Esophagus (tissue), 2 donors: ENCODE measurements around the gene SKIDA1. TPM values are rescaled to one million over a fixed set of nuclear protein-coding genes. Genes with fewer than 3 reads are reported as not detected.

Experiments
- H3K27ac ChIP-seq, 2 donors: one replicate each; pipeline ENCODE4 v1.5.1; 2013; ENCODE audit warnings: low read depth in 2 of 2, mild to moderate bottlenecking in 2 of 2, inconsistent platforms in 1 of 2, low read length in 1 of 2, moderate library complexity in 1 of 2
- H3K27me3 ChIP-seq, 2 donors: one replicate each; pipeline ENCODE4 v1.6.1; 2013; ENCODE audit warnings: low read length in 2 of 2, control low read depth in 1 of 2, mild to moderate bottlenecking in 1 of 2; ENCODE audit not compliant: insufficient read depth in 2 of 2, control insufficient read depth in 1 of 2
- H3K36me3 ChIP-seq, 2 donors: one replicate each; pipeline ENCODE4 v1.6.1; 2013; ENCODE audit warnings: low read length in 1 of 2; ENCODE audit not compliant: control insufficient read depth in 2 of 2, insufficient read depth in 2 of 2
- H3K4me1 ChIP-seq, 2 donors: one replicate each; pipeline ENCODE4 v1.6.1; 2013; ENCODE audit warnings: low read length in 1 of 2; ENCODE audit not compliant: control insufficient read depth in 2 of 2, insufficient read depth in 2 of 2
- H3K4me3 ChIP-seq, 2 donors: one replicate each; pipeline ENCODE4 v1.5.1; 2013; ENCODE audit warnings: low read length in 2 of 2, mild to moderate bottlenecking in 2 of 2, low read depth in 1 of 2, moderate library complexity in 1 of 2
- H3K9me3 ChIP-seq, 2 donors: one replicate each; pipeline ENCODE4 v1.6.1; 2013; ENCODE audit warnings: mild to moderate bottlenecking in 2 of 2, low read depth in 1 of 2, low read length in 1 of 2, moderate library complexity in 1 of 2; ENCODE audit not compliant: control insufficient read depth in 2 of 2, insufficient read depth in 1 of 2
- WGBS, 2 donors: extraction: QIAGEN DNeasy Blood & Tissue Kit; methylation state at CpG; one replicate each; pipeline ENCODE4 v1.1.7; 2013; 5-methylcytosine and 5-hydroxymethylcytosine counted together
- polyA plus RNA-seq, 2 donors: library from polyadenylated mRNA; stranded (reverse); fragments of 200-250 nt; gene quantifications; one replicate each; pipeline ENCODE4 v1.2.3, GENCODE V29; 2013
- donor health status: healthy with polysubstance abuse.
- donor health status: Bipolar disorder and iron deficiency.

SKIDA1 gene
- polyA plus RNA-seq, 2 donors: 0.19 to 0.22 TPM

- WGBS, 2 donors: 79 to 81% methylated on average over 1 of the region's 1 CpG
- H3K27me3 ChIP-seq: no peaks in the 10 kb centered on the region
- no peaks in the 10 kb centered on the region for H3K36me3 ChIP-seq
- H3K4me3 ChIP-seq: no peak overlapping the region
- H3K27ac ChIP-seq: no peak overlapping the region
- H3K9me3 ChIP-seq: no peaks in the 10 kb centered on the region
- no peaks in the 10 kb centered on the region for H3K4me1 ChIP-seq
These were observed 4.7 kb upstream of the SKIDA1 start for GRCh38 chr10:21530168-21530567.

- no peaks in the 10 kb centered on the region for H3K4me1 ChIP-seq
- WGBS, 2 donors: 52 to 58% methylated on average over 9 of the region's 9 CpGs
- no peaks in the 10 kb centered on the region for H3K27me3 ChIP-seq
- peak overlapping the region in 1 of 2 donors; percentile 47 for H3K27ac ChIP-seq
- no peaks in the 10 kb centered on the region for H3K9me3 ChIP-seq
- no peaks in the 10 kb centered on the region for H3K36me3 ChIP-seq
- peak overlapping the region in 1 of 2 donors; percentile 21 for H3K4me3 ChIP-seq
These were observed 3.8 kb upstream of the SKIDA1 start for GRCh38 chr10:21529032-21529910.

GRCh38 chr10:21528236-21529031, 3.0 kb upstream of the SKIDA1 start:
- Histone ChIP-seq H3K9me3 (no peaks in the 10 kb centered on the region), H3K4me3 (peak overlapping the region in 1 of 2 donors; percentile 85), H3K27ac (peak overlapping the region in 1 of 2 donors; percentile 100), H3K27me3 (no peaks in the 10 kb centered on the region), H3K36me3 (no peaks in the 10 kb centered on the region), H3K4me1 (no peaks in the 10 kb centered on the region)
- WGBS, 2 donors: 39 to 45% methylated on average over 8 of the region's 8 CpGs

GRCh38 chr10:21527598-21528235, 2.2 kb upstream of the SKIDA1 start:
- H3K9me3 ChIP-seq: no peaks in the 10 kb centered on the region
- no peaks in the 10 kb centered on the region for H3K27me3 ChIP-seq
- 16 to 21% methylated on average over 18 of the region's 18 CpGs for WGBS, 2 donors
- peak overlapping the region; percentile 95 to 100 for H3K27ac ChIP-seq
- H3K4me3 ChIP-seq: peak overlapping the region; percentile 52 to 85
- no peaks in the 10 kb centered on the region for H3K36me3 ChIP-seq
- H3K4me1 ChIP-seq: no peaks in the 10 kb centered on the region

- H3K36me3 ChIP-seq: no peaks in the 10 kb centered on the region
These were observed 1.5 kb upstream of the SKIDA1 start for GRCh38 chr10:21526860-21527597.

GRCh38 chr10:21526188-21526859, 842 bp upstream of the SKIDA1 start:
- H3K4me1 ChIP-seq: no peaks in the 10 kb centered on the region
- H3K27me3 ChIP-seq: no peaks in the 10 kb centered on the region
- 0 to 1% methylated on average over 42 to 56 of the region's 56 CpGs for WGBS, 2 donors
- no peaks in the 10 kb centered on the region for H3K36me3 ChIP-seq
- H3K27ac ChIP-seq: peak overlapping the region; percentile 95 to 100
- H3K4me3 ChIP-seq: peak overlapping the region; percentile 68 to 85
- no peaks in the 10 kb centered on the region for H3K9me3 ChIP-seq

More at GRCh38 chr10:21526860-21527597, 1.5 kb upstream of the SKIDA1 start:
- Histone ChIP-seq H3K4me1 (no peaks in the 10 kb centered on the region), H3K27me3 (no peaks in the 10 kb centered on the region), H3K9me3 (no peaks in the 10 kb centered on the region), H3K4me3 (peak overlapping the region; percentile 68 to 85), H3K27ac (peak overlapping the region; percentile 95 to 100)
- 1 to 2% methylated on average over 46 to 68 of the region's 68 CpGs for WGBS, 2 donors

GRCh38 chr10:21524526-21525366, 736 bp downstream of the SKIDA1 start:
- WGBS, 2 donors: 12% methylated on average over 23 of the region's 23 CpGs
- no peaks in the 10 kb centered on the region for H3K4me1 ChIP-seq

GRCh38 chr10:21524131-21524525, 1.4 kb downstream of the SKIDA1 start:
- Histone ChIP-seq H3K4me1 (no peaks in the 10 kb centered on the region), H3K36me3 (no peaks in the 10 kb centered on the region), H3K27me3 (no peaks in the 10 kb centered on the region), H3K4me3 (peak overlapping the region in 1 of 2 donors; percentile 85), H3K27ac (peak overlapping the region; percentile 77 to 100), H3K9me3 (no peaks in the 10 kb centered on the region)
- WGBS, 2 donors: 33 to 41% methylated on average over 7 of the region's 7 CpGs

More at GRCh38 chr10:21524526-21525366, 736 bp downstream of the SKIDA1 start:
- H3K36me3 ChIP-seq: no peaks in the 10 kb centered on the region
- peak overlapping the region; percentile 95 to 100 for H3K27ac ChIP-seq
- no peaks in the 10 kb centered on the region for H3K9me3 ChIP-seq
- peak overlapping the region; percentile 63 to 85 for H3K4me3 ChIP-seq
- H3K27me3 ChIP-seq: no peaks in the 10 kb centered on the region
